Activated CD4-positive, alpha-beta T cell treated with anti-CD3 and anti-CD28 coated beads, Interleukin-2, amount 10 ng/mL, durations not matched to agents 7 days and 5 days (primary cell): ENCODE results near the gene TGM6. TPM values are rescaled to one million over a fixed set of nuclear protein-coding genes. Genes with fewer than 3 reads are reported as not detected.

ENCODE experiments used
- CTCF ChIA-PET: fragments of 350-600 bp; sonication (Branson Sonifier 250); formaldehyde crosslinking; loops from one replicate; lab custom pipeline; 2021; ENCODE audit warnings: antibody characterized with exemption; lab: Charles Lee
- POLR2A ChIA-PET: fragments of 350-600 bp; sonication (Branson Sonifier 250); formaldehyde crosslinking; loops from one replicate; lab custom pipeline; 2021; ENCODE audit warnings: antibody characterized with exemption; lab: Charles Lee
- DNase-seq: peaks from one replicate; pipeline ENCODE4 v3.0.0-alpha.2; 2020
- H3K27ac Mint-ChIP-seq: one replicate; pipeline ENCODE4 v1.8.0; 2021; ENCODE audit warnings: mild to moderate bottlenecking, moderate library complexity, mixed read lengths
- H3K27me3 Mint-ChIP-seq: one replicate; pipeline ENCODE4 v1.8.0; 2021; ENCODE audit warnings: mixed read lengths
- H3K36me3 Mint-ChIP-seq: one replicate; pipeline ENCODE4 v1.8.0; 2021; ENCODE audit warnings: low read depth, mixed read lengths
- H3K4me1 Mint-ChIP-seq: one replicate; pipeline ENCODE4 v1.8.0; 2021; ENCODE audit warnings: mixed read lengths
- H3K4me3 Mint-ChIP-seq: one replicate; pipeline ENCODE4 v1.8.0; 2021; ENCODE audit warnings: mild to moderate bottlenecking, moderate library complexity, mixed read lengths
- H3K9me3 Mint-ChIP-seq: one replicate; pipeline ENCODE4 v1.8.0; 2021; ENCODE audit warnings: mixed read lengths
- total RNA-seq, 2 experiments: library from RNA; stranded (reverse); gene quantifications; one replicate each; pipeline ENCODE4 v1.2.3, GENCODE V29; 2021

The TGM6 gene
- not detected for total RNA-seq

DNA sequence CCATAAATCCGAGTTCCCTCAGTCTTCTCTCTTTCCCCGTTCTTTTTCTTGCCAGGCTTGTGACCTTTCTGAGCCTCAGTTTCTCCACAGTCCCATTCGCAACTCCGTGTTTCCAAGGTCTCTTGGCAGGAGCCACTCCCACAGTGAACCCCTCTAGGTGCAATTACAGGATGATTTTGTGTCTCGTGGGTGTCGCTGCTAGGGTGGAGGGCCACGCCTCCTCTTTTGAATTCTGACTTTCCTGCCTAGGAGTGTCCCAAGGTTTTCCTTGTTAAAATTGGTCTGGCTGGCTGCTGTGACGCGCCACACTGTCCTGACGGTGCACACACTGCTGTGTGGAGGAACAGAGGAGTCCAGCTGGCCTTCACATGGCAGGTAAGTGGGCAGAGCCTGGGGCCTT, at the start of gene TGM6:
TGM6 (plus strand) TSS at position 301 of the 400 bp plus-strand sequence; CDS start at position 369, 68 bp downstream.
- H3K27ac Mint-ChIP-seq = peak within 1 kb of the TSS; percentile 76
- peaks cover 24% of the 10 kb centered on the region for H3K4me1 Mint-ChIP-seq
- no peaks in the 10 kb centered on the region for H3K9me3 Mint-ChIP-seq
- no peaks in the 10 kb centered on the region for H3K36me3 Mint-ChIP-seq
- H3K27me3 Mint-ChIP-seq = peaks cover 30% of the 10 kb centered on the region
- DNase-seq = no peak
- peak within 1 kb of the TSS; percentile 24 for H3K4me3 Mint-ChIP-seq
- ChIA-PET CTCF (no interaction called here), POLR2A (no interaction called here)

DNA sequence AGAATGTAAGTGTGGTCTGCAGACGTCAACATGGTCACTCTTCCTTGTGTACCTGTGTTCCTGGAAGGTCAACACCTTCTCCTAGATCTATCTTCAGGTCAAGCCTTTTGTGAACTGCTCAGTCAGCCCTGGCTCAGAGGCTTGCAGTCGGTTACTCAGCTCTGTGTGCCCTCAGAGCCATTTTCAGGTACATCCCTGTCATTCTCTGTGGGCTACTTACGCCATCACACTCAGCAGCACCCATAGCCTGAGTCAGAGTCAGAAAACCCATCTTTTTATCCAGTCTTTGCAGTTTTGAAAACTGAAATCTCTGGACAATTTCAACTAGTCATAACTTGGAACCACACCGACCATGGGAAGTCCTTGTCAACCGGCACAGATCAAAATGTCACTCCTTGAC, 49.6 kb upstream of the TGM6 start:
- H3K27ac Mint-ChIP-seq = no peak overlapping the region
- H3K27me3 Mint-ChIP-seq = no peaks in the 10 kb centered on the region
- ChIA-PET POLR2A (no interaction called here), CTCF (interaction anchor here (1.5 kb wide), 1 partner anchor 33 kb away, joined by 4 read pairs; no protein-coding TSS in a partner anchor)
- H3K9me3 Mint-ChIP-seq = no peaks in the 10 kb centered on the region
- no peak for DNase-seq
- H3K4me1 Mint-ChIP-seq = no peaks in the 10 kb centered on the region
- no peaks in the 10 kb centered on the region for H3K36me3 Mint-ChIP-seq
- H3K4me3 Mint-ChIP-seq = no peak overlapping the region

DNA sequence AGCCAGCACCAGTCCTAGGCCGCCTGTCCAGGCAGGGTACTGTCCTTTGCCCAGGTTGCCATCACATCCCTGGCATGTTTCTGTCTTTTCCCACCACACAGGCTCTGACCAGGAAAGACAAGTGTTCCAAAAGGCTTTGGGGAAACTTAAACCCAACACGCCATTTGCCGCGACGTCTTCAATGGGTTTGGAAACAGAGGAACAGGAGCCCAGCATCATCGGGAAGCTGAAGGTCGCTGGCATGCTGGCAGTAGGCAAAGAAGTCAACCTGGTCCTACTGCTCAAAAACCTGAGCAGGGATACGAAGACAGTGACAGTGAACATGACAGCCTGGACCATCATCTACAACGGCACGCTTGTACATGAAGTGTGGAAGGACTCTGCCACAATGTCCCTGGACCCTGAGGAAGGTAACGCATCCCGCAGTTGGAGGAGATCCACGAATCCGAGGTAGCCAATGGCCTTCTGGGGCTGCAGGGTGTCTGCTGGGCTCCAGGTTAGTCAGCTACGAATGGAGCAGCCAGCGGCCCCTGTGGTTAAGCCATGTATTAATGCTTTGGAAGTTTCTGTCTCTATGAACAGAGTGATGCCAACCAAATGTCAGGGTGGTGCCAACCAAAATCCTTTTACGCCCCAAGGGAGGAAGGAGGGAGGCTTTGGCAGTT, 48.7 kb upstream of the TGM6 start:
- no peak overlapping the region for H3K27ac Mint-ChIP-seq
- no peaks in the 10 kb centered on the region for H3K4me1 Mint-ChIP-seq

DNA sequence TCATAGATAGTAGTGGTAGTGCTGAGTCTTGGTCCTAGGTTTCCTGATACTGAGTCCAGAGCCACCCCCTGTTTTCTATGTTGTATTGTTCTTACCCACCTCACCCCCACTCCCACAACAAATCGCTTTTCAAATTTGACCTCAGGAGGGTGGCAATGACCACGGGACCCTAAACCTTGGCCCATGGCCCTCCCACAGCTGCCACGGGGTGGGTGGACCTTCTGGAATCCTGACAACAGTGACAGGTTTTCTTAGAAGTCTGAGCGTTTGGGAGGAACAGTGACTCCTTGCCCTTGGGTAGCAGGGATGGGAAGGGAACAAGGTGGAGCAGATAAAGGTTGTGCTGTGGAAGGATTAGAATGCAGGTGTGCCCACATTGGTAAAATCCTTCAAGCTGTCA, 48.0 kb upstream of the TGM6 start:
- Mint-ChIP-seq H3K9me3 (no peaks in the 10 kb centered on the region), H3K4me3 (no peak overlapping the region)

More for the DNA sequence above, 48.7 kb upstream of the TGM6 start:
- Mint-ChIP-seq H3K36me3 (no peaks in the 10 kb centered on the region), H3K9me3 (no peaks in the 10 kb centered on the region), H3K27me3 (no peaks in the 10 kb centered on the region), H3K4me3 (no peak overlapping the region)
- DNase-seq = no peak
- POLR2A ChIA-PET = no interaction called here
- CTCF ChIA-PET = interaction anchor here (1.5 kb wide), 1 partner anchor 34 kb away, joined by 4 read pairs; no protein-coding TSS in a partner anchor

DNA sequence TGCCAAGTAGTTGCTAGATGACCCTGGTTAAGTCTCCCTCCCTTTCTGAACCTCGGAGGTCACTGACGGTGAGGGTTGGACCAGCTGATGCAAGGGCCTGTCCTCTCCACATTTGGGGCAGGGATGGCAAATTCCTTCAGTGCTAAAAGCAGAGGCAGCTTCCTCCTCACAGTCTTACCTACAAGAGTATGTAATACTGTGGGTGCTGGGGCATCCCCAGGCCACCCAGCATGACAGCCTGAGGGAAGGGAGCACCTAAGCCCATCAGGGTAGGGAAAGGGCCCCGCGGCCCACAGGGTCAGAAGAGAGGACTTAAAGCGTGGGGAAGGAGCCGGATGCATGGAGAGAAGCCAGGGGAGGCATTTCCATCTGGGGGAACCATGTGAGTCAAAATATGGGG, 46.9 kb upstream of the TGM6 start:
- Mint-ChIP-seq H3K27ac (peak overlapping the region; percentile 48), H3K4me3 (no peak overlapping the region), H3K36me3 (no peaks in the 10 kb centered on the region), H3K27me3 (no peaks in the 10 kb centered on the region), H3K9me3 (no peaks in the 10 kb centered on the region), H3K4me1 (no peaks in the 10 kb centered on the region)
- ChIA-PET CTCF (no interaction called here), POLR2A (no interaction called here)
- no peak for DNase-seq

More for the DNA sequence above, 48.0 kb upstream of the TGM6 start:
- ChIA-PET CTCF (no interaction called here), POLR2A (no interaction called here)
- H3K27ac Mint-ChIP-seq = no peak overlapping the region
- no peaks in the 10 kb centered on the region for H3K27me3 Mint-ChIP-seq
- no peaks in the 10 kb centered on the region for H3K4me1 Mint-ChIP-seq
- no peaks in the 10 kb centered on the region for H3K36me3 Mint-ChIP-seq
- DNase-seq = no peak

DNA sequence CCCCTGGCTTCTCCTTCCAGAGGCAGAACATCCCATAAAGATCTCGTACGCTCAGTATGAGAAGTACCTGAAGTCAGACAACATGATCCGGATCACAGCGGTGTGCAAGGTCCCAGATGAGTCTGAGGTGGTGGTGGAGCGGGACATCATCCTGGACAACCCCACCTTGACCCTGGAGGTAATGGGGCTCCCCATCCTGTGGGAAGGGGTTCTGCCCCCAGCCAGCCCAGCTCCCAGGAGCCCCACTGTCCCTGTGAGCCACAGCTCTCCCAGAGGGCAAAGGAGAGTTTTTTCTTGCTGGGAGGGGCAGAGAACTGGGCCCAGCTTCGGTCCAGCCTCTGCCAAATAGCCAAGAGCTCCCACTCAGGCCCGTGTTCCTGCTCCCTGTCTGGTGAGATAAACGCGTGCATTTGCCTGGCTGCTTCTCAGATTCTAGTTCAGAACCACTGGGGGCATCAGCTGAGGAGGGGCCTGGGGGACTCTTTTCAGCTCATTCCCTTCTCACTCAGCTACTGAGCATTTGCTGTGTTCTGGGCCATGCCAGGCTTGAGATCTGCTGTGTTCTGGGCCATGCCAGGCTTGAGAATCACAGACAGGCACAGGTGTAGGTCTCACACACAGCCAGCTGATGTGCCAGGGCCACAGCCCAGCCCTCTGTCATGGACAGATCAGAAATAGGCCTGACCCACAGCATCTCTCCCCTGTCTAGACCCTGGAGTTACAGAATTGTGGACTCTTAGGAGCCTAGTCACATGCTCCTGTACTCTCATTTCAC, 45.4 kb upstream of the TGM6 start:
- ChIA-PET CTCF (no interaction called here), POLR2A (interaction anchor here (0.6 kb wide), 1 partner anchor 44 kb away, joined by 3 read pairs; no protein-coding TSS in a partner anchor)
- H3K9me3 Mint-ChIP-seq = no peaks in the 10 kb centered on the region
- H3K27me3 Mint-ChIP-seq = no peaks in the 10 kb centered on the region
- no peaks in the 10 kb centered on the region for H3K36me3 Mint-ChIP-seq
- DNase-seq = no peak
- no peak overlapping the region for H3K4me3 Mint-ChIP-seq
- H3K4me1 Mint-ChIP-seq = no peaks in the 10 kb centered on the region
- no peak overlapping the region for H3K27ac Mint-ChIP-seq

DNA sequence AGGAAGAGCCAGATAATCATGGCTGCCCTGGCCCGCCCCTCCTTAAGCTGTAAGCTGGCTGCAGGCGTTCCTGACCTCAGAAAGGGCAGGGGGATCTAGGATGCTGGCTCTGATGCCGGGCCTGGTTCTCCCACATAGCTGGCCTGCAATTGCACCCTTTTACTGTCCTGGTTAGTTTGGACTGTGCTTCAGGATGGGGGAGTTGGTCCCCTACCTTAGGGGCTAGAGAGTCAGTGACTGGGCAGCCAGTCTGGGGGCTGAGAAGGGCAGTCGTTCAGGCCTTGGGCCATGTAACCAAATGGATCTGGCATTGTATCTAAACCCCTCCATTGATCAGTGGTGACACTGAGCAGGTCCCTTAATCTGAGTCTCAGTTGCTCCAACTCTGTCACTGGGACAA, 44.2 kb upstream of the TGM6 start:
- no peak for DNase-seq
- Mint-ChIP-seq H3K27me3 (no peaks in the 10 kb centered on the region), H3K4me3 (no peak overlapping the region), H3K9me3 (no peaks in the 10 kb centered on the region), H3K27ac (no peak overlapping the region), H3K36me3 (no peaks in the 10 kb centered on the region), H3K4me1 (no peaks in the 10 kb centered on the region)
- ChIA-PET CTCF (interaction anchor here (1.1 kb wide), 1 partner anchor 17 kb away, joined by 3 read pairs; no protein-coding TSS in a partner anchor), POLR2A (no interaction called here)

DNA sequence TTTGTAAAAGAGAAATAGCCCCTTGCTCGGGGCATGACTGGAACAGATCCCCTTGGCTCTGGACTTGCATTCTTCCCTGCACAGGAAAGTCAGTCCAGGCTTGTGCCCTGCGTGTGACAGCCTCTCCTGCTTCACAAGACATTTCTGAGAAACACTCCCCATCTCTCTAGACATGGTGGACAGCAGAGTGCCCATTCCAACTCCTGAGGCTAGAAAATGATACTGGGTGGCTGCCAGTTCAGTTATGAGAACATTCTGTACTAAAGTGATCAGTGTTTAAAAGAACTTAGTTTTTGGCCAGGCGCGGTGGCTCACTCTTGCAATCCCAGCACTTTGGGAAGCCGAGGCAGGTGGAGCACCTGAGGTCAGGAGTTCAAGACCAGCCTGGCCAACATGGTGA, 43.6 kb upstream of the TGM6 start:
- H3K9me3 Mint-ChIP-seq = no peaks in the 10 kb centered on the region
- ChIA-PET CTCF (interaction anchor here (1.1 kb wide), 1 partner anchor 18 kb away, joined by 3 read pairs; no protein-coding TSS in a partner anchor), POLR2A (no interaction called here)
- H3K4me1 Mint-ChIP-seq = no peaks in the 10 kb centered on the region
- no peak overlapping the region for H3K27ac Mint-ChIP-seq
- H3K4me3 Mint-ChIP-seq = no peak overlapping the region
- H3K27me3 Mint-ChIP-seq = no peaks in the 10 kb centered on the region
- H3K36me3 Mint-ChIP-seq = no peaks in the 10 kb centered on the region
- DNase-seq = no peak

DNA sequence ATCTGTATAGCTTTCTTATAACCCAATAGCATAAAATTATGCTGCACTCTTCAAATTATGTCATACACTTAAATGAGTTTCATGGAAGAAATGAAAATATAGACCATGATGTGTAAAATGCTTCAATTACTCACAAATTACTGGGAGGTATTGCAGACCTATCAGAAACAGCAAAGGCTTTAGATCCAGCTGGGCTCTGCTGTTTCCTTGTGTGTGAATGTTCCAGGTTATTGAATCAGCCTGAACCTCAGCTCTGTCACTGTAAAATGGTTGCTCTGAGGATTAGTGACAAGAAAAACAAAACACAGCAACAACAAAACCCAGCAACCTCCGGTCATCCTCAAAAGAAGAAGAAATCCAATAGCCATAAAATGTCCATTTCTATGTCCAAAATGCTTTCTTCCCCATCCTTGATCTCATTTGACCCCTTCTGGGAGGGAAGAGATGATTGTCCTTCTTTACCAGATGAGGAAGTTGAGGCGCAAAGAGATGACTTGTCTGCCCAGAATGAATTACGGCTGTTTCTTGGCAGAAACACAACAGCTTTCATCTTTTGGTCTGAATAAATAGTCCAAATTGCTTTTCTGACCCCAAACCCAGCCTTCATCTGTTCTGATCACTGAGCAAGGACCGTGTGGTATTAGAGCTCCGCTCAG, 42.2 kb upstream of the TGM6 start:
- H3K9me3 Mint-ChIP-seq = no peaks in the 10 kb centered on the region
- H3K4me3 Mint-ChIP-seq = no peak overlapping the region
- no peaks in the 10 kb centered on the region for H3K36me3 Mint-ChIP-seq
- no peak for DNase-seq
- ChIA-PET CTCF (no interaction called here), POLR2A (no interaction called here)
- H3K27ac Mint-ChIP-seq = no peak overlapping the region
- H3K4me1 Mint-ChIP-seq = no peaks in the 10 kb centered on the region
- no peaks in the 10 kb centered on the region for H3K27me3 Mint-ChIP-seq

DNA sequence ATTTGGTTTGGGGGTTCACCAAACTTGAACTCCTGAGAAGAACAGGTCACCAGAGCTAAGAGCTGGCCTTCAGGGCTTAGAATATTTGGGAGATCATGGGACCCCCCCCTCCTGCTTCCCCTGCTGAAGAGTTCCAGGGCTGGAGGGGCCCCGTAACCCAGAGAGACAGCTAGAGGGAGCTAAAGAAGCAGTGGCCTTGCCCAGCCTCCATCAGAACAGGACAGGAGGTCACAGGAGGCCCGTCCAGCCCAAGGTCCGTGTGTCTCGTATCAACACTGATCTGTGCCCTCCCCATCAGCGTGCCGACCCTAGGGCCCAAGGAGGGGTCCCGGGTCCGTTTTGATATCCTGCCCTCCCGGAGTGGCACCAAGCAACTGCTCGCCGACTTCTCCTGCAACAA, 40.6 kb upstream of the TGM6 start:
- POLR2A ChIA-PET = no interaction called here
- no peak for DNase-seq
- no peaks in the 10 kb centered on the region for H3K4me1 Mint-ChIP-seq
- H3K36me3 Mint-ChIP-seq = no peaks in the 10 kb centered on the region
- no peak overlapping the region for H3K4me3 Mint-ChIP-seq
- no peaks in the 10 kb centered on the region for H3K9me3 Mint-ChIP-seq
- no peak overlapping the region for H3K27ac Mint-ChIP-seq
- H3K27me3 Mint-ChIP-seq = no peaks in the 10 kb centered on the region
- CTCF ChIA-PET = no interaction called here

DNA sequence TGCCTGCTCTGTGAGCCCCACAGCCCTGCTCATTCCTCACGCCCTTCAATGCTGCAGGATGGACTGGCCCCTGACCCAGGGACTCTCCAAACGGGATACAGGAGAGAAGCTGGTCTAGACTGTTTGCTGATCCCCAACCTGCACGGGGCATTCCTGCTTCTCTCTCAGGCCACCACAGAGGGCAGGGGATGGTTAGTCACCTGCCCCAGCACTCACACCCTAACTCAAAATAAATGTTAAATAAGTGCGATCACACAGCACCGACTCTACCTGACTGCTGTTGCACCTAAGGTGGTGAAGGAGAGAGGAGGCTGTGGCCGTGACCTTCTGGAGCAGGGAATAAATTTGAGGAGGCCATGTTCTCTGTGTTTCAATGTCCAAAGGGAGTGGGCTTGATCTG, 39.9 kb upstream of the TGM6 start:
- CTCF ChIA-PET = no interaction called here
- POLR2A ChIA-PET = no interaction called here
- H3K27me3 Mint-ChIP-seq = no peaks in the 10 kb centered on the region
- H3K4me3 Mint-ChIP-seq = no peak overlapping the region
- no peaks in the 10 kb centered on the region for H3K4me1 Mint-ChIP-seq
- no peak for DNase-seq
- no peak overlapping the region for H3K27ac Mint-ChIP-seq
- no peaks in the 10 kb centered on the region for H3K9me3 Mint-ChIP-seq
- no peaks in the 10 kb centered on the region for H3K36me3 Mint-ChIP-seq

DNA sequence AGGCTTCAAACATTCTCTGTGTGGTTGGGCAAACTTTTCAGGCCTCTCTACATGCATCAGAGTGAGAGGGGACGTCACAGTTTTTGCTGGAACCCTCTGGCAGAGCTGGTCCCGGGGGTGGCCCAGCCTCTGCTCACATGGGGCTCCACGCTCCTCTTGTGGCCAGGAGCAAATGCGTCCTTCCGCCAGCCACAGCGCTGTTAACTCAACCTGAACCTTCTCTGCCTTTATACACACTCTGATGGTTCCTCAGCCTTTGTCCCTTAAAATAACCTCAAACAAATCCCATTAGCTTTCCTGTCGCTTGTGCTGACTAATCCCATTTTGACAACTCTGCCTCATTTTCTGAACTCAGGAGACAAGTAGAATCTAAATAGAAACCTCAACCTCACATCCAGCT, 39.4 kb upstream of the TGM6 start:
- no peak overlapping the region for H3K4me3 Mint-ChIP-seq
- no peaks in the 10 kb centered on the region for H3K4me1 Mint-ChIP-seq
- H3K36me3 Mint-ChIP-seq = no peaks in the 10 kb centered on the region
- CTCF ChIA-PET = no interaction called here
- no peaks in the 10 kb centered on the region for H3K9me3 Mint-ChIP-seq
- DNase-seq = no peak
- H3K27me3 Mint-ChIP-seq = peaks cover 2% of the 10 kb centered on the region
- POLR2A ChIA-PET = interaction anchor here (0.5 kb wide), 1 partner anchor 117 kb away, joined by 5 read pairs; no protein-coding TSS in a partner anchor
- no peak overlapping the region for H3K27ac Mint-ChIP-seq

DNA sequence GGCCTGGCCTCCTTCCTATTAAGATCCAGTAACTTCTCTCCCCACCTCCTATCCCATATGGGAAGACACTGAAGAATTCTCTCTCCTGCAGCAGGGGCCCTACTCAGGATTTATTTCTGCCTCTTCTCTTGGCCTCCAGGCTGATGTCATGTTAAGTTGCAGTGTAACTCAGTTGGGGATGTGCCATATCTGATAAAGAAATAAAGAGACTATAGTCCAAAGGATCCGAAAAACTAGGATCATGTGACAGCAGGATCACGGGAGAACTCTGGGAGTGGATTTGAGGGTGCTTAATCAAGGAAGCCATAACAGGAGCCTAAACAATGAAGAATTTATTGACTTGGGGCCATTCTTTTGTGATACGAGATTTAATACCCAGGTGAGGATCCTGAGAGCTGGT, 38.5 kb upstream of the TGM6 start:
- Mint-ChIP-seq H3K27me3 (peaks cover 3% of the 10 kb centered on the region), H3K4me1 (no peaks in the 10 kb centered on the region), H3K9me3 (peaks cover 1% of the 10 kb centered on the region), H3K36me3 (no peaks in the 10 kb centered on the region), H3K4me3 (no peak overlapping the region), H3K27ac (no peak overlapping the region)
- CTCF ChIA-PET = no interaction called here
- POLR2A ChIA-PET = no interaction called here
- DNase-seq = no peak
